ENCODE measurements around the gene AAK1. TPM values are rescaled to one million over a fixed set of nuclear protein-coding genes. Genes with fewer than 3 reads are reported as not detected.

Gene AAK1
- total and polyA plus RNA-seq, 2 donors (not counting 3 experiments of a cell fraction or from before 2014, with no cell fraction given) = 31.0 to 127 TPM

- dilution Hi-C loops (cut with MboI; ENCODE audit: extremely low pct_ligation_motif_present, low sequenced_read_pairs) = no loop called here
- Histone ChIP-seq H3K9me1 (replicated peaks; ENCODE audit: control insufficient read depth, extremely low read depth, insufficient read depth, low read length) (no peaks in the 10 kb centered on the region), H4K20me1 (replicated peaks; ENCODE audit: control insufficient read depth, extremely low read depth, insufficient read depth, low read length) (no peaks in the 10 kb centered on the region), H3K9me3 (replicated peaks; ENCODE audit: control insufficient read depth, insufficient read depth, low read length) (no peaks in the 10 kb centered on the region), H3K4me3 (replicated peaks in 1 of 3; ENCODE audit: insufficient read depth in 1 of 3, low read depth in 1 of 3, low read length in 3 of 3) (no peak overlapping the region), H3K4me2 (ENCODE audit: insufficient read depth, low read length) (no peak overlapping the region), H3K4me1 (ENCODE audit: control insufficient read depth, extremely low read depth, insufficient read depth, low read length) (no peaks in the 10 kb centered on the region), H3K27ac (ENCODE audit: insufficient read depth, low read depth, low read length) (no peak overlapping the region), H3K79me2 (ENCODE audit: control insufficient read depth, insufficient read depth, low read length) (no peaks in the 10 kb centered on the region), H2AFZ (ENCODE audit: low read depth, low read length) (no peak overlapping the region), H3K9ac (replicated peaks; ENCODE audit: extremely low read depth, insufficient read depth, low read length) (no peak overlapping the region), H3K36me3 (ENCODE audit: control insufficient read depth in 2 of 2, extremely low read depth in 1 of 2, insufficient read depth in 2 of 2, low read length in 2 of 2) (peaks cover 5 to 8% of the 10 kb centered on the region in 2 experiments), H3K27me3 (ENCODE audit: control insufficient read depth in 2 of 2, insufficient read depth in 2 of 2, low read length in 2 of 2) (no peaks in the 10 kb centered on the region)
- DNase-seq (ENCODE audit: low read depth, low spot score) (no peak), FAIRE-seq (no peak)
- intact Hi-C loops (cut with micrococcal nuclease) = no loop called here
- ChIA-PET CTCF (interaction anchor here (1.0 kb wide), 1 partner anchor 39 kb away, joined by 3 read pairs; no protein-coding TSS in a partner anchor), POLR2A (interaction anchor here (1.3 kb wide), 1 partner anchor 8 kb away, joined by 3 read pairs; the partner anchor contains the start of gene NFU1)
- no TSS peak for BruUV-seq (replicated peaks)
- TF ChIP-seq MAX (IDR thresholded peaks at IDR 0.05; ENCODE audit: insufficient read depth, insufficient read length) (no peak), MYC (IDR thresholded peaks at IDR 0.05; ENCODE audit: low read depth, low read length) (no peak), POLR2A (IDR thresholded peaks at IDR 0.05; ENCODE audit: low read depth, low read length) (no peak), EZH2 (IDR thresholded peaks at IDR 0.05; ENCODE audit: borderline replicate concordance, low read depth, low read length, severe bottlenecking) (no peak), JUN (IDR thresholded peaks at IDR 0.05; ENCODE audit: borderline replicate concordance, insufficient read depth, insufficient read length, low read depth) (no peak), FOS (IDR thresholded peaks at IDR 0.05; ENCODE audit: borderline replicate concordance, insufficient read depth, low read length) (no peak), GATA2 (IDR thresholded peaks at IDR 0.05; ENCODE audit: insufficient read depth, insufficient read length, low read depth, low read length) (no peak), POLR2AphosphoS5 (IDR thresholded peaks at IDR 0.05; ENCODE audit: insufficient read depth, low read depth, low read length) (no peak), CTCF (IDR thresholded peaks at IDR 0.05; ENCODE audit: extremely low read depth in 1 of 2, insufficient read depth in 1 of 2, low read depth in 1 of 2, low read length in 2 of 2) (no peak)
Observed at GRCh38 chr2:69429491-69430183, 213.9 kb downstream of the AAK1 start.

All from endothelial cell of umbilical vein (primary cell).